MM.1S (cell line): ENCODE data around the gene CYP4F2.
"Not testable (repeated sequence)": the region's sequence is repeated elsewhere in the genome, so short reads cannot be mapped to it uniquely, and the experiment has no call there.

Experiments
- EZH2 ChIP-seq: fragments of 300-600 bp; sonication (generic); optimal IDR thresholded peaks from 2 replicates; pipeline ENCODE3; 2017; ENCODE audit warnings: low read depth, mild to moderate bottlenecking, antibody characterized with exemption, low read length, mixed read lengths
- TF ChIP-seq, protein P1 (sequence below): fragments of 300-600 bp; sonication (generic); IDR thresholded peaks from 2 replicates; pipeline ENCODE4 v1.5.1; 2016; ENCODE audit warnings: antibody characterized with exemption, low read length, mixed read lengths

DNA sequence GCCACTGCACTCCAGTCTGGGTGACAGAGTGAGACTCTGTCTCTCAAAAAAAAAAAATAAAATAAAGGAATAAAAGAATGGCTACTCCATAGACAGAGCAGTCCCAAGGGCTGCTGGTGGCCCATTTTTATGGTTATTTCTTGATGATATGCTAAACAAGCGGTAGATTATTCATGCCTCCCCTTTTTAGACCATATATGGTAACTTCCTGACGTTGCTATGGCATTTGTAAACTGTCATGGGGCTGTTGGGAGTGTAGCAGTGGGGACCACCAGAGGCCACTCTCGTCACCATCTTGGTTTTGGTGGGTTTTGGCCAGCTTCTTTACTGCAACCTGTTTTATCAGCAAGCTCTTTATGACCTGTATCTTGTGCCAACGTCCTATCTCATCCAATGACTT, 58.0 kb downstream of the CYP4F2 start:
- TF ChIP-seq, protein P1, sequence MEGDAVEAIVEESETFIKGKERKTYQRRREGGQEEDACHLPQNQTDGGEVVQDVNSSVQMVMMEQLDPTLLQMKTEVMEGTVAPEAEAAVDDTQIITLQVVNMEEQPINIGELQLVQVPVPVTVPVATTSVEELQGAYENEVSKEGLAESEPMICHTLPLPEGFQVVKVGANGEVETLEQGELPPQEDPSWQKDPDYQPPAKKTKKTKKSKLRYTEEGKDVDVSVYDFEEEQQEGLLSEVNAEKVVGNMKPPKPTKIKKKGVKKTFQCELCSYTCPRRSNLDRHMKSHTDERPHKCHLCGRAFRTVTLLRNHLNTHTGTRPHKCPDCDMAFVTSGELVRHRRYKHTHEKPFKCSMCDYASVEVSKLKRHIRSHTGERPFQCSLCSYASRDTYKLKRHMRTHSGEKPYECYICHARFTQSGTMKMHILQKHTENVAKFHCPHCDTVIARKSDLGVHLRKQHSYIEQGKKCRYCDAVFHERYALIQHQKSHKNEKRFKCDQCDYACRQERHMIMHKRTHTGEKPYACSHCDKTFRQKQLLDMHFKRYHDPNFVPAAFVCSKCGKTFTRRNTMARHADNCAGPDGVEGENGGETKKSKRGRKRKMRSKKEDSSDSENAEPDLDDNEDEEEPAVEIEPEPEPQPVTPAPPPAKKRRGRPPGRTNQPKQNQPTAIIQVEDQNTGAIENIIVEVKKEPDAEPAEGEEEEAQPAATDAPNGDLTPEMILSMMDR, result not testable (repeated sequence)
- not testable (repeated sequence) for TF ChIP-seq EZH2
